PC-3 (cell line): Measurements from ENCODE around the gene CCZ1B.
"Not testable (repeated sequence)": the region's sequence is repeated elsewhere in the genome, so short reads cannot be mapped to it uniquely, and the experiment has no call there.

Experiments used
- EZH2 ChIP-seq: fragments of 300-600 bp; sonication (generic); IDR thresholded peaks from one replicate; pipeline ENCODE4 v1.6.1; 2017; ENCODE audit warnings: antibody characterized with exemption, mild to moderate bottlenecking, low read length; ENCODE audit not compliant: unreplicated experiment
- TF ChIP-seq, protein P1 (sequence below): fragments of 300-600 bp; sonication (generic); conservative IDR thresholded peaks from 2 replicates; pipeline ENCODE4 v1.5.1; 2017; ENCODE audit warnings: antibody characterized with exemption, low read depth, mild to moderate bottlenecking, low read length

DNA sequence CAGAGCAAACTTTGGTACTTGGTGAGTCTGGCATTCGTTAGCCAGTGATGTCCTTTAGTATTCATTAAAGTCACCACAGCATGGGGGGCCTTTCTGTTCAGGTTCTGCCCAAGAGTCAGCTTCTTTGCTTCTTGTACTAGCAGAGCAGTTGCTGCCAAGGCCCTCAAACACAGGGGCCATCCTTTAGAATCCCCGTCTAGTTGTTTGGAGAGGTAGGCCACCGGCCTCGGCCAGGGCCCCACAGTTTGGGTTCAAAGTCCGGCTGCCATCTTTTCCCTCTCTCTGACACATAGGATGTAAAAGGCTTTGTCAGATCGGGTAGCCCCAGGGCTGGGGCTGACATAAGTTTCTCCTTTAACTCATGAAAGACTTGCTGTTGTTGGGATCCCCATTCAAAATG, 17.6 kb upstream of the CCZ1B start:
- TF ChIP-seq, protein P1, sequence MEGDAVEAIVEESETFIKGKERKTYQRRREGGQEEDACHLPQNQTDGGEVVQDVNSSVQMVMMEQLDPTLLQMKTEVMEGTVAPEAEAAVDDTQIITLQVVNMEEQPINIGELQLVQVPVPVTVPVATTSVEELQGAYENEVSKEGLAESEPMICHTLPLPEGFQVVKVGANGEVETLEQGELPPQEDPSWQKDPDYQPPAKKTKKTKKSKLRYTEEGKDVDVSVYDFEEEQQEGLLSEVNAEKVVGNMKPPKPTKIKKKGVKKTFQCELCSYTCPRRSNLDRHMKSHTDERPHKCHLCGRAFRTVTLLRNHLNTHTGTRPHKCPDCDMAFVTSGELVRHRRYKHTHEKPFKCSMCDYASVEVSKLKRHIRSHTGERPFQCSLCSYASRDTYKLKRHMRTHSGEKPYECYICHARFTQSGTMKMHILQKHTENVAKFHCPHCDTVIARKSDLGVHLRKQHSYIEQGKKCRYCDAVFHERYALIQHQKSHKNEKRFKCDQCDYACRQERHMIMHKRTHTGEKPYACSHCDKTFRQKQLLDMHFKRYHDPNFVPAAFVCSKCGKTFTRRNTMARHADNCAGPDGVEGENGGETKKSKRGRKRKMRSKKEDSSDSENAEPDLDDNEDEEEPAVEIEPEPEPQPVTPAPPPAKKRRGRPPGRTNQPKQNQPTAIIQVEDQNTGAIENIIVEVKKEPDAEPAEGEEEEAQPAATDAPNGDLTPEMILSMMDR, result not testable (repeated sequence)
- TF ChIP-seq EZH2, result not testable (repeated sequence)
